Lower lobe of right lung (tissue), 2 donors: ENCODE results near the gene LDLRAD4. TPM values are rescaled to one million over a fixed set of nuclear protein-coding genes. Genes with fewer than 3 reads are reported as not detected.
A peak's percentile ranks its signal among the peaks of the same experiment; 100 is the strongest.

Experiments
- ATAC-seq, 2 donors: fragments of 200-7000 bp; cut with Tn5 transposase; one replicate each; pipeline ENCODE4 v1.9.1; 2020 to 2022; ENCODE audit warnings: mild to moderate bottlenecking in 2 of 2, moderate library complexity in 2 of 2
- DNase-seq: peaks from one replicate; pipeline ENCODE4 v3.0.0-alpha.2; 2020
- H3K27ac ChIP-seq: fragments of 200-600 bp; one replicate; pipeline ENCODE4 v1.8.0; 2022
- H3K27me3 ChIP-seq: fragments of 200-600 bp; one replicate; pipeline ENCODE4 v1.8.0; 2022; ENCODE audit warnings: low read depth
- H3K36me3 ChIP-seq: fragments of 200-600 bp; one replicate; pipeline ENCODE4 v1.8.0; 2022; ENCODE audit warnings: mild to moderate bottlenecking
- H3K4me1 ChIP-seq: fragments of 200-600 bp; one replicate; pipeline ENCODE4 v1.8.0; 2022
- H3K4me3 ChIP-seq: fragments of 200-600 bp; one replicate; pipeline ENCODE4 v1.8.0; 2022; ENCODE audit warnings: mild to moderate bottlenecking
- H3K9me3 ChIP-seq: fragments of 200-600 bp; one replicate; pipeline ENCODE4 v1.8.0; 2022
- CTCF ChIP-seq: fragments of 200-600 bp; IDR thresholded peaks from one replicate; pipeline ENCODE4 v1.8.0; 2022; ENCODE audit warnings: antibody characterized with exemption, mild to moderate bottlenecking
- intact Hi-C: fragments of 100-400 bp; cut with DNase I; formaldehyde crosslinking; loops from one replicate; pipeline ENCODE4 v1.11.0; 2022
- total RNA-seq: library from RNA; stranded (reverse); fragmentation: NEBNext Ultra II Directional; extraction: Animal tissue kit (Norgen Biotek cat#: 25700); gene quantifications from one replicate; pipeline ENCODE4 v1.2.1, GENCODE V29; 2021
- donor health status: DM: no; HTN: yes; CAD: no; lungs with severe emphysema.

The LDLRAD4 gene
- total RNA-seq, 1 donor from 2014 or later = 24.6 TPM

- TF ChIP-seq CTCF = no peak
- peaks cover 4% of the 10 kb centered on the region for H3K4me1 ChIP-seq
- intact Hi-C loops = no loop called here
- H3K27me3 ChIP-seq = no peaks in the 10 kb centered on the region
- ATAC-seq (peak in 1 of 2 donors; percentile 14), DNase-seq (no peak)
- H3K36me3 ChIP-seq = no peaks in the 10 kb centered on the region
- no peak overlapping the region for H3K4me3 ChIP-seq
- H3K27ac ChIP-seq = no peak overlapping the region
- H3K9me3 ChIP-seq = no peaks in the 10 kb centered on the region
Observed at GRCh38 chr18:13390196-13390595, 171.6 kb downstream of the LDLRAD4 start.

GRCh38 chr18:13390711-13391110 lies 172.2 kb downstream of the LDLRAD4 start:
- Histone ChIP-seq H3K27me3 (no peaks in the 10 kb centered on the region), H3K9me3 (no peaks in the 10 kb centered on the region), H3K27ac (no peak overlapping the region), H3K4me3 (no peak overlapping the region), H3K36me3 (no peaks in the 10 kb centered on the region), H3K4me1 (peaks cover 4% of the 10 kb centered on the region)
- DNase-seq = no peak
- no peak for TF ChIP-seq CTCF
- intact Hi-C loops = no loop called here
- ATAC-seq = no peak

GRCh38 chr18:13392029-13392750 lies 173.6 kb downstream of the LDLRAD4 start:
- peaks cover 4% of the 10 kb centered on the region for H3K4me1 ChIP-seq
- TF ChIP-seq CTCF = no peak

GRCh38 chr18:13392899-13393298 lies 174.3 kb downstream of the LDLRAD4 start:
- DNase-seq (no peak), ATAC-seq (peak in 1 of 2 donors; percentile 27)
- intact Hi-C loops = no loop called here
- TF ChIP-seq CTCF = no peak
- Histone ChIP-seq H3K27ac (no peak overlapping the region), H3K36me3 (no peaks in the 10 kb centered on the region), H3K9me3 (no peaks in the 10 kb centered on the region), H3K4me1 (no peaks in the 10 kb centered on the region), H3K27me3 (no peaks in the 10 kb centered on the region), H3K4me3 (no peak overlapping the region)

More at GRCh38 chr18:13392029-13392750, 173.6 kb downstream of the LDLRAD4 start:
- ATAC-seq (no peak), DNase-seq (no peak)
- H3K4me3 ChIP-seq = no peak overlapping the region
- no peaks in the 10 kb centered on the region for H3K27me3 ChIP-seq
- no peak overlapping the region for H3K27ac ChIP-seq
- no peaks in the 10 kb centered on the region for H3K36me3 ChIP-seq
- intact Hi-C loops = no loop called here
- H3K9me3 ChIP-seq = no peaks in the 10 kb centered on the region

GRCh38 chr18:13393338-13393737 lies 174.8 kb downstream of the LDLRAD4 start:
- DNase-seq = no peak
- Histone ChIP-seq H3K36me3 (no peaks in the 10 kb centered on the region), H3K4me3 (no peak overlapping the region), H3K9me3 (no peaks in the 10 kb centered on the region), H3K27ac (no peak overlapping the region), H3K4me1 (no peaks in the 10 kb centered on the region), H3K27me3 (no peaks in the 10 kb centered on the region)
- intact Hi-C loops = no loop called here
- no peak for TF ChIP-seq CTCF
- no peak for ATAC-seq
